Measurements from ENCODE around the gene SMIM1. TPM values are rescaled to one million over a fixed set of nuclear protein-coding genes. Genes with fewer than 3 reads are reported as not detected.

SMIM1 gene
- total and polyA plus RNA-seq, 9 of the 15 experiments (the other 6 are each of a cell fraction or from before 2014, with no cell fraction given) = 2.3 to 125 (median 24.3) TPM

DNA sequence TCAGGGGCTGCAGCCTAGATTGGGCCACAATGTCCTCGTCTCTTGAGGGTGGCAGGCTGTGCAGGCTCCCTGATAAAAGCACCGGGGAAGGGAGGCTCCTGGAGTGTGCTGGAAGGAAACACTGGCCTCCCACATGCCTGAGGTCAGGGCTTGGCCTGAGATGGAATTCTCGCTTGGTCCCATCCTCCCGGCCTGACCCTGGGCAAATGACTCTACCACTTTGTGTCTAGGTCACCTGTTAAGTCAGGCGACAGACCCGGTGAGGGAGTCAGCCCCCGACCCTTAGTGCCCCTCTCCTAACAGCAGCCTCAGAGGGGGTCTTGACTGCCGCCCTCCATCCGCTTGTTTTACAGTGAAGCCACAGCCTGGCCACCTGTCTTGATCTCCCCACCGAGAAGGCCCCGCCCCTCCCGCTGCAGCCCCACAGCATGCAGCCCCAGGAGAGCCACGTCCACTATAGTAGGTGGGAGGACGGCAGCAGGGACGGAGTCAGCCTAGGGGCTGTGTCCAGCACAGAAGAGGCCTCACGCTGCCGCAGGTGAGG is 2.5 kb downstream of the SMIM1 start (continued):
- TF ChIP-seq ZFX (CRISPR knock-in tag; IDR thresholded peaks at IDR 0.05) (peak; percentile 37; the same call in 1 of the 2 replicates), RBFOX2 (IDR thresholded peaks at IDR 0.05; ENCODE audit: low read depth, low read length) (no peak), RFX7 (CRISPR knock-in tag; IDR thresholded peaks at IDR 0.05) (no peak), CBFB (CRISPR knock-in tag; IDR thresholded peaks at IDR 0.05) (no peak), MTA2 (IDR thresholded peaks at IDR 0.05; ENCODE audit: low read depth) (peak; percentile 89), GATAD2B (IDR thresholded peaks at IDR 0.05; ENCODE audit: borderline replicate concordance) (no peak; the same call in 1 of the 2 replicates), SREBF2 (CRISPR knock-in tag; IDR thresholded peaks at IDR 0.05) (no peak), SIRT6 (IDR thresholded peaks at IDR 0.05; ENCODE audit: low read depth, low read length) (no peak), NFE2L1 (tag; IDR thresholded peaks at IDR 0.05; ENCODE audit: borderline replicate concordance, low read depth) (no peak), SRSF3 (IDR thresholded peaks at IDR 0.05; ENCODE audit: insufficient read depth, low read length) (no peak), ZNF124 (CRISPR knock-in tag; IDR thresholded peaks at IDR 0.05) (no peak), GTF2F1 (IDR thresholded peaks at IDR 0.05; ENCODE audit: low read depth, low read length) (no peak), ZSCAN32 (CRISPR knock-in tag; IDR thresholded peaks at IDR 0.05) (no peak), CBX3 (IDR thresholded peaks at IDR 0.05; ENCODE audit: borderline replicate concordance in 1 of 2, low read length in 2 of 2) (no peak), LEF1 (IDR thresholded peaks at IDR 0.05) (peak; percentile 29), ADNP (tag; IDR thresholded peaks at IDR 0.05) (no peak), KLF13 (tag; IDR thresholded peaks at IDR 0.05; ENCODE audit: borderline replicate concordance, low read depth) (no peak), TRIM28 (IDR thresholded peaks at IDR 0.05) (no peak), BRCA1 (IDR thresholded peaks at IDR 0.05) (no peak), BRCA1 (CRISPR knock-in tag; IDR thresholded peaks at IDR 0.05) (no peak), MBD2 (IDR thresholded peaks at IDR 0.05; ENCODE audit: borderline replicate concordance, low read depth) (peak; percentile 80), ZNF408 (CRISPR knock-in tag; IDR thresholded peaks at IDR 0.05; ENCODE audit: low read depth) (no peak), CXXC5 (CRISPR knock-in tag; IDR thresholded peaks at IDR 0.05) (peak; percentile 70), ZNF217 (CRISPR knock-in tag; IDR thresholded peaks at IDR 0.05) (0 out of 2 replicates have a peak, but pooled peaks have one; percentile 5), EP300 (IDR thresholded peaks at IDR 0.05; ENCODE audit: low read length) (peak; percentile 93), SIN3B (IDR thresholded peaks at IDR 0.05; ENCODE audit: low read depth) (no peak), NR1H2 (CRISPR knock-in tag; IDR thresholded peaks at IDR 0.05) (no peak), CREB1 (IDR thresholded peaks at IDR 0.05) (0 out of 2 replicates have a peak, but pooled peaks have one; percentile 28), CREB1 (CRISPR knock-in tag; IDR thresholded peaks at IDR 0.05) (no peak)
- TF ChIP-seq, protein P1, sequence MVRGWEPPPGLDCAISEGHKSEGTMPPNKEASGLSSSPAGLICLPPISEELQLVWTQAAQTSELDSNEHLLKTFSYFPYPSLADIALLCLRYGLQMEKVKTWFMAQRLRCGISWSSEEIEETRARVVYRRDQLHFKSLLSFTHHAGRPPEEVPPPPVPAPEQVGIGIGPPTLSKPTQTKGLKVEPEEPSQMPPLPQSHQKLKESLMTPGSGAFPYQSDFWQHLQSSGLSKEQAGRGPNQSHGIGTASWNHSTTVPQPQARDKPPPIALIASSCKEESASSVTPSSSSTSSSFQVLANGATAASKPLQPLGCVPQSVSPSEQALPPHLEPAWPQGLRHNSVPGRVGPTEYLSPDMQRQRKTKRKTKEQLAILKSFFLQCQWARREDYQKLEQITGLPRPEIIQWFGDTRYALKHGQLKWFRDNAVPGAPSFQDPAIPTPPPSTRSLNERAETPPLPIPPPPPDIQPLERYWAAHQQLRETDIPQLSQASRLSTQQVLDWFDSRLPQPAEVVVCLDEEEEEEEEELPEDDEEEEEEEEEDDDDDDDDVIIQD (CRISPR knock-in tag; IDR thresholded peaks at IDR 0.05) = no peak
- TF ChIP-seq, protein P2, sequence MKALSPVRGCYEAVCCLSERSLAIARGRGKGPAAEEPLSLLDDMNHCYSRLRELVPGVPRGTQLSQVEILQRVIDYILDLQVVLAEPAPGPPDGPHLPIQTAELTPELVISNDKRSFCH (CRISPR knock-in tag; IDR thresholded peaks at IDR 0.05) = no peak
- TF ChIP-seq, protein P2 (tag; IDR thresholded peaks at IDR 0.05) = 0 out of 2 replicates have a peak, but pooled peaks have one; percentile 37
